Measurements from ENCODE around the gene VSX1. TPM values are rescaled to one million over a fixed set of nuclear protein-coding genes. Genes with fewer than 3 reads are reported as not detected.

VSX1 gene
- polyA plus RNA-seq, 1 of the 3 experiments (the other 2 are of a cell fraction) = not detected

DNA sequence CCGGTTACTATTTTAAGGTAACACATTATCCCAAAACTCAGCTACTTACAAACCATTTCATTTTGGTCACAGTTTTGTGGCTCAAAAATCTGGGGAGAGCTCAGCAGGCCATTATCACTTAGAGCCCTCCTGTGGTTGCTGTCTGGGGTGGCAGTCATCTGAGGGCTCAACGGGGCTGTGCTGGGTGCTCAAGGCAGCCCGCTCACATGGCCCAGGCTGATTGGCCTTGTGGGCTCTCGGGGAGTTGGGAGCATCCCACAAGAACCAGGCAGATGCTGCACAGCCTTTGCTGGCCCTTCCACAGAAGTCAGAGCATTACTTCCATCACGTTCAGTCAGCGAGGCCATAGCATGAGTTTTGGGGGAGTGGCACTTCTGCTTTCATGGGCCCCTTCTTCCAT lies 6.3 kb upstream of the VSX1 start:
- Histone ChIP-seq H3F3A (replicated peaks; ENCODE audit: insufficient read depth) (no peaks in the 10 kb centered on the region), H3K27me3 (ENCODE audit: insufficient read depth) (peaks cover 54% of the 10 kb centered on the region), H3K9me2 (no peaks in the 10 kb centered on the region), H3K9me3 (no peaks in the 10 kb centered on the region), H4K20me1 (ENCODE audit: insufficient read depth) (no peaks in the 10 kb centered on the region), H3K4me3 (ENCODE audit: low read depth in 2 of 2, low read length in 1 of 2) (no peak overlapping the region), H3K4me1 (ENCODE audit: control insufficient read depth in 1 of 2, insufficient read depth in 2 of 2, low read depth in 1 of 2, low read length in 1 of 2) (peaks cover 0 to 3% of the 10 kb centered on the region in 2 experiments; a peak in 1 of 4 replicates), H3K9ac (no peak overlapping the region), H3K27ac (ENCODE audit: low read depth in 2 of 2, low read length in 1 of 2) (no peak overlapping the region), H3K36me3 (replicated peaks in 1 of 2; ENCODE audit: control insufficient read depth in 1 of 2, insufficient read depth in 2 of 2, low read length in 1 of 2) (no peaks in the 10 kb centered on the region), H3K79me2 (ENCODE audit: insufficient read depth) (no peaks in the 10 kb centered on the region), H3K4me2 (no peak overlapping the region), H2AFZ (ENCODE audit: low read depth) (no peak overlapping the region)
- 43% methylated on average over 3 of the region's 6 CpGs for WGBS (ENCODE audit: low lambda C conversion rate)
- POLR2A ChIA-PET = no interaction called here
- DNase-seq = no peak
- CTCF ChIA-PET = no interaction called here
- TF ChIP-seq TAF1 (IDR thresholded peaks at IDR 0.05; ENCODE audit: borderline replicate concordance, low read depth, low read length) (no peak), FOXM1 (IDR thresholded peaks at IDR 0.05; ENCODE audit: low read depth) (no peak)
- TF ChIP-seq, protein P1, sequence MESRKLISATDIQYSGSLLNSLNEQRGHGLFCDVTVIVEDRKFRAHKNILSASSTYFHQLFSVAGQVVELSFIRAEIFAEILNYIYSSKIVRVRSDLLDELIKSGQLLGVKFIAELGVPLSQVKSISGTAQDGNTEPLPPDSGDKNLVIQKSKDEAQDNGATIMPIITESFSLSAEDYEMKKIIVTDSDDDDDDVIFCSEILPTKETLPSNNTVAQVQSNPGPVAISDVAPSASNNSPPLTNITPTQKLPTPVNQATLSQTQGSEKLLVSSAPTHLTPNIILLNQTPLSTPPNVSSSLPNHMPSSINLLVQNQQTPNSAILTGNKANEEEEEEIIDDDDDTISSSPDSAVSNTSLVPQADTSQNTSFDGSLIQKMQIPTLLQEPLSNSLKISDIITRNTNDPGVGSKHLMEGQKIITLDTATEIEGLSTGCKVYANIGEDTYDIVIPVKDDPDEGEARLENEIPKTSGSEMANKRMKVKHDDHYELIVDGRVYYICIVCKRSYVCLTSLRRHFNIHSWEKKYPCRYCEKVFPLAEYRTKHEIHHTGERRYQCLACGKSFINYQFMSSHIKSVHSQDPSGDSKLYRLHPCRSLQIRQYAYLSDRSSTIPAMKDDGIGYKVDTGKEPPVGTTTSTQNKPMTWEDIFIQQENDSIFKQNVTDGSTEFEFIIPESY (IDR thresholded peaks at IDR 0.05; ENCODE audit: borderline replicate concordance, low read depth) = no peak
- TF ChIP-seq, protein P2, sequence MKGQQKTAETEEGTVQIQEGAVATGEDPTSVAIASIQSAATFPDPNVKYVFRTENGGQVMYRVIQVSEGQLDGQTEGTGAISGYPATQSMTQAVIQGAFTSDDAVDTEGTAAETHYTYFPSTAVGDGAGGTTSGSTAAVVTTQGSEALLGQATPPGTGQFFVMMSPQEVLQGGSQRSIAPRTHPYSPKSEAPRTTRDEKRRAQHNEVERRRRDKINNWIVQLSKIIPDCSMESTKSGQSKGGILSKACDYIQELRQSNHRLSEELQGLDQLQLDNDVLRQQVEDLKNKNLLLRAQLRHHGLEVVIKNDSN (IDR thresholded peaks at IDR 0.05; ENCODE audit: borderline replicate concordance, low read depth) = no peak
- TF ChIP-seq, protein P3, sequence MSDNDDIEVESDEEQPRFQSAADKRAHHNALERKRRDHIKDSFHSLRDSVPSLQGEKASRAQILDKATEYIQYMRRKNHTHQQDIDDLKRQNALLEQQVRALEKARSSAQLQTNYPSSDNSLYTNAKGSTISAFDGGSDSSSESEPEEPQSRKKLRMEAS (IDR thresholded peaks at IDR 0.05; ENCODE audit: low read depth) = no peak

DNA sequence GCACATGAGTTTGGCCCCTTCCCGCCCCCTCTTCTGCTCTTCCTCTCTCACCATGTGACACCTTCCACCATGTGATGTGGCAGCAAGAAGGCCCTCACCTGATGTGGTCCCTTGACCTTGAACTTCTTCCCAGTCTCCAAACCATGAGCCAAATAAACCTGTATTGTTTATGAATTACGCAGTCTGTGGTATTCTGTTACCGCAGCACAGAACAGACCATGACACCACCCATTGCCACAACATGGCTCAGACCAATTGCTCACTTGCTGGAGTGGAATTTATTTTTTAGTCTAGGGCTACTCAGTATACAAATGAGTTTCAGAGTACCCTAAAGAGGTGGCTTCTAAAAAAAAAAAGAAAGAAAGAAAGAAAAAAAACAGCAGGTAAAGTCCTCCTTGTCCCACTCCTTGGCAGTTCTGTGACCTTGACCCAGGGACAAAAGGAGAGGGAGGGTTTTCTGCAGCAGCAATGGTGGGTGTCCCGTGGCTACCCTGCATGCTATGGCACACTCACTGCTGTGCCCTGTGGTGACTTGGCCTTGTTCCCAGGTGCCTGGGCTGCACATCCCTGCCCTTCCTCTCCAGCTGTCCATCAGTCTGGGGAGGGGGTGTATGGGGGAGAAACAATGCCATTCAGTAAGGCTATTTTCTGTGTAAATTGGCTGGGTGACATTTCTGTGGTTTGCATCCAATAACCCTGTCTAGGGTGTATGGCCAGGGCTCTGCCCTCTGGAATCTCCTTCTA lies 5.4 kb upstream of the VSX1 start:
- no peaks in the 10 kb centered on the region for H3K9me3 ChIP-seq
- POLR2A ChIA-PET = no interaction called here
- H3K36me3 ChIP-seq (replicated peaks in 1 of 2; ENCODE audit: control insufficient read depth in 1 of 2, insufficient read depth in 2 of 2, low read length in 1 of 2) = no peaks in the 10 kb centered on the region
- no peak for DNase-seq
- no peaks in the 10 kb centered on the region for H3F3A ChIP-seq (replicated peaks; ENCODE audit: insufficient read depth)
- CTCF ChIA-PET = no interaction called here
- no peak overlapping the region for H3K4me2 ChIP-seq
- no peaks in the 10 kb centered on the region for H4K20me1 ChIP-seq (ENCODE audit: insufficient read depth)
- H3K9me2 ChIP-seq = no peaks in the 10 kb centered on the region
- no peak overlapping the region for H2AFZ ChIP-seq (ENCODE audit: low read depth)
- H3K4me1 ChIP-seq (ENCODE audit: control insufficient read depth in 1 of 2, insufficient read depth in 2 of 2, low read depth in 1 of 2, low read length in 1 of 2) = peaks cover 0 to 5% of the 10 kb centered on the region in 2 experiments; a peak in 1 of 4 replicates
- no peaks in the 10 kb centered on the region for H3K79me2 ChIP-seq (ENCODE audit: insufficient read depth)
- H3K4me3 ChIP-seq (ENCODE audit: low read depth in 2 of 2, low read length in 1 of 2) = no peak overlapping the region
- peaks cover 58% of the 10 kb centered on the region for H3K27me3 ChIP-seq (ENCODE audit: insufficient read depth)
- no peak for TF ChIP-seq YY1 (IDR thresholded peaks at IDR 0.05; ENCODE audit: low read depth)
- TF ChIP-seq, protein P4, sequence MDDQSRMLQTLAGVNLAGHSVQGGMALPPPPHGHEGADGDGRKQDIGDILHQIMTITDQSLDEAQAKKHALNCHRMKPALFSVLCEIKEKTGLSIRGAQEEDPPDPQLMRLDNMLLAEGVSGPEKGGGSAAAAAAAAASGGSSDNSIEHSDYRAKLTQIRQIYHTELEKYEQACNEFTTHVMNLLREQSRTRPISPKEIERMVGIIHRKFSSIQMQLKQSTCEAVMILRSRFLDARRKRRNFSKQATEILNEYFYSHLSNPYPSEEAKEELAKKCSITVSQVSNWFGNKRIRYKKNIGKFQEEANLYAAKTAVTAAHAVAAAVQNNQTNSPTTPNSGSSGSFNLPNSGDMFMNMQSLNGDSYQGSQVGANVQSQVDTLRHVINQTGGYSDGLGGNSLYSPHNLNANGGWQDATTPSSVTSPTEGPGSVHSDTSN (IDR thresholded peaks at IDR 0.05) = no peak
- TF ChIP-seq CHD2 (IDR thresholded peaks at IDR 0.05; ENCODE audit: low read length, partially characterized antibody) = no peak
- TF ChIP-seq TAF1 (IDR thresholded peaks at IDR 0.05; ENCODE audit: borderline replicate concordance, low read depth, low read length) = no peak
- TF ChIP-seq, protein P3 (IDR thresholded peaks at IDR 0.05; ENCODE audit: low read depth) = no peak
- no peak for TF ChIP-seq FOXM1 (IDR thresholded peaks at IDR 0.05; ENCODE audit: low read depth)
- TF ChIP-seq, protein P1 (IDR thresholded peaks at IDR 0.05; ENCODE audit: borderline replicate concordance, low read depth) = no peak
- no peak for TF ChIP-seq NRF1 (IDR thresholded peaks at IDR 0.05; ENCODE audit: low read depth, low read length)
- TF ChIP-seq TEAD4 (IDR thresholded peaks at IDR 0.05; ENCODE audit: borderline replicate concordance, insufficient read depth) = no peak
- TF ChIP-seq EZH2phosphoT487 (IDR thresholded peaks at IDR 0.05; ENCODE audit: borderline replicate concordance, low read depth) = no peak
- TF ChIP-seq, protein P5, sequence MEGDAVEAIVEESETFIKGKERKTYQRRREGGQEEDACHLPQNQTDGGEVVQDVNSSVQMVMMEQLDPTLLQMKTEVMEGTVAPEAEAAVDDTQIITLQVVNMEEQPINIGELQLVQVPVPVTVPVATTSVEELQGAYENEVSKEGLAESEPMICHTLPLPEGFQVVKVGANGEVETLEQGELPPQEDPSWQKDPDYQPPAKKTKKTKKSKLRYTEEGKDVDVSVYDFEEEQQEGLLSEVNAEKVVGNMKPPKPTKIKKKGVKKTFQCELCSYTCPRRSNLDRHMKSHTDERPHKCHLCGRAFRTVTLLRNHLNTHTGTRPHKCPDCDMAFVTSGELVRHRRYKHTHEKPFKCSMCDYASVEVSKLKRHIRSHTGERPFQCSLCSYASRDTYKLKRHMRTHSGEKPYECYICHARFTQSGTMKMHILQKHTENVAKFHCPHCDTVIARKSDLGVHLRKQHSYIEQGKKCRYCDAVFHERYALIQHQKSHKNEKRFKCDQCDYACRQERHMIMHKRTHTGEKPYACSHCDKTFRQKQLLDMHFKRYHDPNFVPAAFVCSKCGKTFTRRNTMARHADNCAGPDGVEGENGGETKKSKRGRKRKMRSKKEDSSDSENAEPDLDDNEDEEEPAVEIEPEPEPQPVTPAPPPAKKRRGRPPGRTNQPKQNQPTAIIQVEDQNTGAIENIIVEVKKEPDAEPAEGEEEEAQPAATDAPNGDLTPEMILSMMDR (IDR thresholded peaks at IDR 0.05) = no peak
- TF ChIP-seq, protein P2 (IDR thresholded peaks at IDR 0.05; ENCODE audit: borderline replicate concordance, low read depth) = no peak
- H3K27ac ChIP-seq (ENCODE audit: low read depth in 2 of 2, low read length in 1 of 2) = no peak overlapping the region
- no peak overlapping the region for H3K9ac ChIP-seq
- 56% methylated on average over 4 of the region's 4 CpGs for WGBS (ENCODE audit: low lambda C conversion rate)

Data from SK-N-SH (cell line).